ENCODE measurements around the gene TSACC. TPM values are rescaled to one million over a fixed set of nuclear protein-coding genes. Genes with fewer than 3 reads are reported as not detected.
A peak's percentile ranks its signal among the peaks of the same experiment; 100 is the strongest.

The TSACC gene
- total and polyA plus RNA-seq, 2 of the 8 experiments (the other 6 are each of a cell fraction or from before 2014, with no cell fraction given): 1.0 to 5.0 TPM

- TF ChIP-seq CBX5 (IDR thresholded peaks at IDR 0.05; ENCODE audit: low read depth, low read length) (no peak), PHF8 (conservative IDR thresholded peaks at IDR 0.05; ENCODE audit: low read depth, low read length) (peak; percentile 83), TAF7 (optimal IDR thresholded peaks at IDR 0.05; ENCODE audit: borderline replicate concordance, low read depth, low read length) (peak; percentile 68), KDM5A (IDR thresholded peaks at IDR 0.05; ENCODE audit: low read length) (no peak), SP2 (IDR thresholded peaks at IDR 0.05; ENCODE audit: low read length) (peak; percentile 89), E2F6 (IDR thresholded peaks at IDR 0.05) (peak; percentile 93), ATF3 (IDR thresholded peaks at IDR 0.05; ENCODE audit: insufficient read depth, low read depth, low read length) (0 out of 2 replicates have a peak, but pooled peaks have one; percentile 17)
Observed at GRCh38 chr1:156338180-156338976, at the start of gene TSACC, which contains the start of gene CCT3 (continued).

Data from H1 (cell line).